Measurements from ENCODE around the gene COG5.

DNA sequence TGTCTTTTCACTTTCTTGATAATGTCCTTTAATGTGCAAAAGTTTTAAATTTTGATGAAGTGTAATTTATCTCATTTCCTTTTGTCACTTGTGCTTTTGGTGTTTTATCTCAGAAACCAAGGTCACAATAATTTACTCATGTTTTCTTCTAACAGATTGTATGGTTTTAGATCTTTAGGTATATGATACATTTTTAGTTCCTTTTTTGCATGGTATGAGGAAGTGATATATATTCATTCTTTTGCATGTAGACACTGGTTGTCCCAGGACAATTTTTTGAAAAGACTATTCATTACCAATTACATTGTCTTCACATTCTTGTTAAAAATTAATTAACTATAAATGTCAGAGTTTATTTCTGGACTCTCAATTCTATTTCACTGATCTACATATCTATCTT, 133.7 kb downstream of the COG5 start:
- TF ChIP-seq, protein P1, sequence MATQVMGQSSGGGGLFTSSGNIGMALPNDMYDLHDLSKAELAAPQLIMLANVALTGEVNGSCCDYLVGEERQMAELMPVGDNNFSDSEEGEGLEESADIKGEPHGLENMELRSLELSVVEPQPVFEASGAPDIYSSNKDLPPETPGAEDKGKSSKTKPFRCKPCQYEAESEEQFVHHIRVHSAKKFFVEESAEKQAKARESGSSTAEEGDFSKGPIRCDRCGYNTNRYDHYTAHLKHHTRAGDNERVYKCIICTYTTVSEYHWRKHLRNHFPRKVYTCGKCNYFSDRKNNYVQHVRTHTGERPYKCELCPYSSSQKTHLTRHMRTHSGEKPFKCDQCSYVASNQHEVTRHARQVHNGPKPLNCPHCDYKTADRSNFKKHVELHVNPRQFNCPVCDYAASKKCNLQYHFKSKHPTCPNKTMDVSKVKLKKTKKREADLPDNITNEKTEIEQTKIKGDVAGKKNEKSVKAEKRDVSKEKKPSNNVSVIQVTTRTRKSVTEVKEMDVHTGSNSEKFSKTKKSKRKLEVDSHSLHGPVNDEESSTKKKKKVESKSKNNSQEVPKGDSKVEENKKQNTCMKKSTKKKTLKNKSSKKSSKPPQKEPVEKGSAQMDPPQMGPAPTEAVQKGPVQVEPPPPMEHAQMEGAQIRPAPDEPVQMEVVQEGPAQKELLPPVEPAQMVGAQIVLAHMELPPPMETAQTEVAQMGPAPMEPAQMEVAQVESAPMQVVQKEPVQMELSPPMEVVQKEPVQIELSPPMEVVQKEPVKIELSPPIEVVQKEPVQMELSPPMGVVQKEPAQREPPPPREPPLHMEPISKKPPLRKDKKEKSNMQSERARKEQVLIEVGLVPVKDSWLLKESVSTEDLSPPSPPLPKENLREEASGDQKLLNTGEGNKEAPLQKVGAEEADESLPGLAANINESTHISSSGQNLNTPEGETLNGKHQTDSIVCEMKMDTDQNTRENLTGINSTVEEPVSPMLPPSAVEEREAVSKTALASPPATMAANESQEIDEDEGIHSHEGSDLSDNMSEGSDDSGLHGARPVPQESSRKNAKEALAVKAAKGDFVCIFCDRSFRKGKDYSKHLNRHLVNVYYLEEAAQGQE (IDR thresholded peaks at IDR 0.05; ENCODE audit: insufficient replicate concordance, low read depth), result no peak
- TF ChIP-seq, protein P2, sequence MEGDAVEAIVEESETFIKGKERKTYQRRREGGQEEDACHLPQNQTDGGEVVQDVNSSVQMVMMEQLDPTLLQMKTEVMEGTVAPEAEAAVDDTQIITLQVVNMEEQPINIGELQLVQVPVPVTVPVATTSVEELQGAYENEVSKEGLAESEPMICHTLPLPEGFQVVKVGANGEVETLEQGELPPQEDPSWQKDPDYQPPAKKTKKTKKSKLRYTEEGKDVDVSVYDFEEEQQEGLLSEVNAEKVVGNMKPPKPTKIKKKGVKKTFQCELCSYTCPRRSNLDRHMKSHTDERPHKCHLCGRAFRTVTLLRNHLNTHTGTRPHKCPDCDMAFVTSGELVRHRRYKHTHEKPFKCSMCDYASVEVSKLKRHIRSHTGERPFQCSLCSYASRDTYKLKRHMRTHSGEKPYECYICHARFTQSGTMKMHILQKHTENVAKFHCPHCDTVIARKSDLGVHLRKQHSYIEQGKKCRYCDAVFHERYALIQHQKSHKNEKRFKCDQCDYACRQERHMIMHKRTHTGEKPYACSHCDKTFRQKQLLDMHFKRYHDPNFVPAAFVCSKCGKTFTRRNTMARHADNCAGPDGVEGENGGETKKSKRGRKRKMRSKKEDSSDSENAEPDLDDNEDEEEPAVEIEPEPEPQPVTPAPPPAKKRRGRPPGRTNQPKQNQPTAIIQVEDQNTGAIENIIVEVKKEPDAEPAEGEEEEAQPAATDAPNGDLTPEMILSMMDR (IDR thresholded peaks at IDR 0.05; ENCODE audit: insufficient read depth, low read length), result no peak
- TF ChIP-seq POLR2AphosphoS5 (IDR thresholded peaks at IDR 0.05; ENCODE audit: low read depth), result no peak
